ENCODE measurements around the gene PAMR1.
A peak's percentile ranks its signal among the peaks of the same experiment; 100 is the strongest.

The PAMR1 gene

DNA sequence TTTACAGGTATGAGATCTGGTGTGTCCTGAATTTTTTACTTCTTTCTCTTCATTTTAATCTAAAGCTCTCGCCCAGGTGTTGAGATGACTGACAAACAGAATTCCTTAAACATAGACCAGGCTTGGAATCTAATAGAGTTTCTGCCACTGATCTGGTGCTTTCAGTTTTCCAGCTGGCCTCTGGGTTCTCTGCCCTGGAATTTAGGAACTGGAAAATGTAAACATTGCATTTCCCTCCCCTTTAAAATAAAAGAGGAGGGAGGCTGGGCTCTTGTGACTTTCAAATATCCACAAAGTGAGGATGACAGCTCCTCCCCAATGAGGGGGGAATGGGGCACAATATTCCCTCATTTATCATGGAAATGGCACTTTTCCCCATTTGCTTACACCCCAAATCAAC, 5.0 kb downstream of the PAMR1 start:
- no peak overlapping the region for H3K4me3 ChIP-seq (ENCODE audit: control insufficient read depth, low read depth, low read length)
- TF ChIP-seq CTCF (conservative IDR thresholded peaks at IDR 0.05; ENCODE audit: control insufficient read depth, insufficient read depth, low read depth, low read length), result no peak
- DNase-seq (ENCODE audit: low read depth), result no peak

DNA sequence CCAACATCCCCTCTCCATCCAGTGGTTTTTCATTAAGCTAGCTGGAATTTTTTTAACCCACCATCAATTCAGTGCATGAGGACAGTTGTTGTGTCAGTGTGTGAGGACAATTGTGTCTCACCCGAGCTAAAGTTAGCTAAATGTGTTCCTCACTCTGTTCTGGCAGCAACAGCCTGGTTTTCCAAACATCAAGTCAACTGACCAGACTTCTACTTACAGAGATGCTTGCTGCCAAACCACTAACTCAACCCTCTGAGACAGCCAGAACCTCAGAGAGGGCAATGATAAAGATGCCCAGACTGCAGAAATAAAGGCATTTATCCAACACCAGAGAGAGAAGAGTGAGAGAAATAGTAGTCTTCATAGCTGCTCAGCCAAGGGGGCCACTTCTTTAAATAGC, 6.7 kb downstream of the PAMR1 start:
- no peak for TF ChIP-seq CTCF (conservative IDR thresholded peaks at IDR 0.05; ENCODE audit: control insufficient read depth, insufficient read depth, low read depth, low read length)

DNA sequence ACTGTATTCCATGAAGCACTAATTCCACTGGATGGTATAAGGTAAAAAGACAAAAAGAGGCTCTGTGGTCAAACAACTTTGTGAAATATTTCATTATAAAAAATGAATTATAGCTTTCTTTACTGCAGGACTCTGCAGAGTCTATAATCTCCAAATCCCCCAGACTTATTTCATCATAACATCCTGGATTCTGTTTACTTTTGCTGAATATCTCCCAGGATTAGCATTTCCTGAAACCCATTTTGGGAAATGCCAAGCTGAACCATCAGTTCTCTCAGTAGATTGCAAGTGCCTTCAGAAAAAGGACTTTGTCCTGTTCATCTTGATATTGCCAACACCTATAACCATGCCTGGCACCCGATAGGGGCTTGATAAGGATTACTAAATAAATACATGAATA, 7.9 kb downstream of the PAMR1 start:
- no peak overlapping the region for H3K4me3 ChIP-seq (ENCODE audit: control insufficient read depth, low read depth, low read length)
- TF ChIP-seq CTCF (conservative IDR thresholded peaks at IDR 0.05; ENCODE audit: control insufficient read depth, insufficient read depth, low read depth, low read length), result no peak

More for the DNA sequence above, 6.7 kb downstream of the PAMR1 start:
- DNase-seq (ENCODE audit: low read depth), result peak; percentile 21
- no peak overlapping the region for H3K4me3 ChIP-seq (ENCODE audit: control insufficient read depth, low read depth, low read length)

GRCh38 chr11:35516403-35516802, 9.0 kb downstream of the PAMR1 start:
- no peak overlapping the region for H3K4me3 ChIP-seq (ENCODE audit: control insufficient read depth, low read depth, low read length)
- no peak for TF ChIP-seq CTCF (conservative IDR thresholded peaks at IDR 0.05; ENCODE audit: control insufficient read depth, insufficient read depth, low read depth, low read length)
- no peak for DNase-seq (ENCODE audit: low read depth)

More for the DNA sequence above, 7.9 kb downstream of the PAMR1 start:
- DNase-seq (ENCODE audit: low read depth), result no peak

- DNase-seq (ENCODE audit: low read depth), result peak; percentile 85
- H3K4me3 ChIP-seq (ENCODE audit: control insufficient read depth, low read depth, low read length), result no peak overlapping the region
- TF ChIP-seq CTCF (conservative IDR thresholded peaks at IDR 0.05; ENCODE audit: control insufficient read depth, insufficient read depth, low read depth, low read length), result no peak
These were observed 10.2 kb downstream of the PAMR1 start for GRCh38 chr11:35515224-35515623.

DNA sequence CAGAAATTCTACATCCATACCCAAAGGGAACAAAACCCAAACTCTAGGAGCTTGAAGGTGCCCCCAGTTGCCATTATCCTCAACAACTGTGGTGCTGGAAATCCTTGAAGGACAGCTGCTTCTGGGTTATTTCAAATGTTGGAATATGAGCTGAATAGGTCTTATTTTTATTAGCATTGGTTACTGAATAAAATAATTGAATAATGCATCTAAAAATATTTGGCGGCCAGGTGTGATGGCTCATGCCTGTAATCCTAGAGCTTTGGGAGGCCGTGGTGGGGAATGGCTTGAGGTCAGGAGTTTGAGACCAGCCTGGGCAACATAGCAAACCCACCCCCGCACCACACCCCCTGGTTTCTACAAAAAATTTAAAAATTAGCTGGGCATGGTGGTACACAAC, 10.9 kb downstream of the PAMR1 start:
- H3K4me3 ChIP-seq (ENCODE audit: control insufficient read depth, low read depth, low read length), result no peak overlapping the region
- no peak for DNase-seq (ENCODE audit: low read depth)
- no peak for TF ChIP-seq CTCF (conservative IDR thresholded peaks at IDR 0.05; ENCODE audit: control insufficient read depth, insufficient read depth, low read depth, low read length)

GRCh38 chr11:35511666-35512065, 13.8 kb downstream of the PAMR1 start:
- no peak overlapping the region for H3K4me3 ChIP-seq (ENCODE audit: control insufficient read depth, low read depth, low read length)
- TF ChIP-seq CTCF (conservative IDR thresholded peaks at IDR 0.05; ENCODE audit: control insufficient read depth, insufficient read depth, low read depth, low read length), result no peak
- peak; percentile 88 for DNase-seq (ENCODE audit: low read depth)
